ACC112 (cell line): ENCODE data around the gene AUTS2.
"Not testable (repeated sequence)": the region's sequence is repeated elsewhere in the genome, so short reads cannot be mapped to it uniquely, and the experiment has no call there.

Experiments used
- H2AFZ ChIP-seq: fragments of 200-600 bp; sonication (generic); one replicate; pipeline ENCODE4 v1.6.0; 2017; ENCODE audit warnings: antibody characterized with exemption, low read length; ENCODE audit not compliant: unreplicated experiment
- H3K27ac ChIP-seq: fragments of 200-600 bp; sonication (generic); 2 replicates; pipeline ENCODE4 v1.5.1; 2014; ENCODE audit warnings: low read depth, mild to moderate bottlenecking, antibody characterized with exemption, low read length, moderate library complexity
- H3K27me3 ChIP-seq: fragments of 200-600 bp; sonication (generic); 2 replicates; pipeline ENCODE4 v1.6.1; 2014; ENCODE audit warnings: mild to moderate bottlenecking, antibody characterized with exemption, low read length, moderate library complexity, mixed read lengths; ENCODE audit not compliant: insufficient read depth
- H3K36me3 ChIP-seq: fragments of 200-600 bp; sonication (generic); 2 replicates; pipeline ENCODE4 v1.6.1; 2016; ENCODE audit warnings: mild to moderate bottlenecking, antibody characterized with exemption, low read length, moderate library complexity, mixed read lengths; ENCODE audit not compliant: insufficient read depth
- H3K4me1 ChIP-seq: fragments of 200-600 bp; sonication (generic); one replicate; pipeline ENCODE4 v1.6.1; 2016; ENCODE audit warnings: low read length, mixed read lengths; ENCODE audit not compliant: insufficient read depth, unreplicated experiment, control insufficient read depth
- H3K4me3 ChIP-seq: fragments of 200-600 bp; sonication (generic); 2 replicates; pipeline ENCODE4 v1.5.1; 2014; ENCODE audit warnings: mild to moderate bottlenecking, low read depth, low read length
- H3K79me2 ChIP-seq: fragments of 200-600 bp; sonication (generic); one replicate; pipeline ENCODE4 v1.6.0; 2016; ENCODE audit warnings: low read length; ENCODE audit not compliant: control insufficient read depth, unreplicated experiment, insufficient read depth

The AUTS2 gene

DNA sequence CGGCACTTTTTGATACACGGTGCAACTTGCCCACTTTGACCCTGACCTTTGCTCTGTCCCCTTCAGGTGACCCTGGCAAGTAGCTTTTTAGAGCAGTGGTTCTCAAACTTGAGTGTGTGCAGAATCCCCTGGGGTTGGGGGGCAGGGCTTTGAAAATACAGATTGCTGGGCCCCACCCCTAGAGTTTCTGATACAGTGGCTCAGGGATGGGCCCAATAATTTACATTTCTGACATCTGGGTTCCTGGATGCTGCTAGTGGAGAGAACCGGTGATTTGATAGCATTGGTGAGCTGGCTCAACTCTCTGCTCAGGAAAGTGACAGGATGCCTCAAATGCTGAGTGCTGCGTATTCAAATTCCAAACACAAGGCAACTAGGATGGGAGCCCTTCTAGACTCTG, 995.9 kb downstream of the AUTS2 start:
- H3K4me1 ChIP-seq, result no peaks in the 10 kb centered on the region
- no peak overlapping the region for H2AFZ ChIP-seq

DNA sequence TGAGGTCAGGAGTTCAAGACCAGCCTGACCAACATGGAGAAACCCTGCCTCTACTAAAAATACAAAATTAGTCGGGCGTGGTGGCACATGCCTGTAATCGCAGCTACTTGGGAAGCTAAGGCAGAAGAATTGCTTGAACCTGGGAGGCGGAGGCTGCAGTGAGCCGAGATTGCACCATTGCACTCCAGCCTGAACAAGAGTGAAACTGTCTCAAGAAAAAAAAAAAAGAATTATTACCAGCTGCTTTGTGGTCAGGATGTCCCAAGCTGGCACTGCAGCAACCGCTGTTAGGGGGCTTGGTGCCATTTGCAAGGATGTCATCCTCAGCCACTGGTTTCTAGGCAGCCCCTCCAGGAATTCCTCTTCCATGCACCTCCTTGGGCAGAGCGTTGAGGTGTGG, 996.6 kb downstream of the AUTS2 start:
- H3K27ac ChIP-seq, H3K79me2 ChIP-seq, H2AFZ ChIP-seq, H3K36me3 ChIP-seq, H3K4me3 ChIP-seq, H3K4me1 ChIP-seq, H3K27me3 ChIP-seq: not testable (repeated sequence)

More for the DNA sequence above, 995.9 kb downstream of the AUTS2 start:
- Histone ChIP-seq H3K27me3 (no peaks in the 10 kb centered on the region), H3K79me2 (no peaks in the 10 kb centered on the region), H3K27ac (no peak overlapping the region), H3K4me3 (no peak overlapping the region), H3K36me3 (no peaks in the 10 kb centered on the region)

DNA sequence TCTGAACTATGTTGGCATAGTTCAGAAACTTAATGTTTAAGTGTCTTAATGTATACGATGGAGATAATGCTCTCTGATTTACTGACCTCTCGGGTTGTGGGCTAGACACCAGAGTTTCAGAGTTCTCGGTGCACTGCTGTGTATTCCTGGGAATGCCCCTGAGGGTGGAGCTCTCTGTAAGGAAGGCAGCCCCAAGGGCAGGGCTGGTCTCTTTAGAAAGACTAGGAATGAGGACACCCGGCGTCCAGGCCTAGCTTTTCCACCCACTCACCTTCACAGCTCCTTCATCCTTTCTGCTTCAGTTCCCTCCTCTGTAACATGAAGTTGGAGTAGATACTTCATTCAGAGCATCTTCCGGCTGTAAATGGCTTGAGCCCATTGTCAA, 997.1 kb downstream of the AUTS2 start:
- H3K27me3 ChIP-seq, result no peaks in the 10 kb centered on the region
- H3K27ac ChIP-seq, result no peak overlapping the region
- no peaks in the 10 kb centered on the region for H3K36me3 ChIP-seq
- H3K79me2 ChIP-seq, result no peaks in the 10 kb centered on the region
- no peaks in the 10 kb centered on the region for H3K4me1 ChIP-seq
- no peak overlapping the region for H3K4me3 ChIP-seq
- no peak overlapping the region for H2AFZ ChIP-seq

- no peak overlapping the region for H2AFZ ChIP-seq
- no peaks in the 10 kb centered on the region for H3K27me3 ChIP-seq
- H3K36me3 ChIP-seq, result no peaks in the 10 kb centered on the region
- H3K27ac ChIP-seq, result no peak overlapping the region
- no peaks in the 10 kb centered on the region for H3K4me1 ChIP-seq
- no peak overlapping the region for H3K4me3 ChIP-seq
- no peaks in the 10 kb centered on the region for H3K79me2 ChIP-seq
These were observed 997.7 kb downstream of the AUTS2 start for GRCh38 chr7:70595755-70596597.

DNA sequence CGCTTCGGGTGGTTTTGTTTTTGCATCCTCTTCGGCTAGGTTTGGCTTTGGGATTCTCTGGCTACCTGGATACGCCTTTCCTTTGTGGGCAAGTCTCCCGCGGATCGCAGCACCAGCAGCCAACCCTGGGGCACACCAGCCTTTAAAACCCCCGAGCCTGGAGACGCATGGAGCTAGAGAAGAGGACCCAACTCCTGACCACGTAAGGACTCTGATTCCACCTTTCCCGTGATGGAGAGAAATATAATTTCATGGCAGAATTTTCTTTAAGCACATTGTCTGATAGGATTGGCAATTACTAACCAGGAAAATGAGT, 998.3 kb downstream of the AUTS2 start:
- no peak overlapping the region for H2AFZ ChIP-seq
- no peak overlapping the region for H3K4me3 ChIP-seq
- H3K36me3 ChIP-seq, result no peaks in the 10 kb centered on the region
- H3K27me3 ChIP-seq, result no peaks in the 10 kb centered on the region
- H3K79me2 ChIP-seq, result no peaks in the 10 kb centered on the region
- no peaks in the 10 kb centered on the region for H3K4me1 ChIP-seq
- H3K27ac ChIP-seq, result no peak overlapping the region

GRCh38 chr7:70597066-70597465, 998.8 kb downstream of the AUTS2 start:
- Histone ChIP-seq H2AFZ (no peak overlapping the region), H3K4me3 (no peak overlapping the region), H3K79me2 (no peaks in the 10 kb centered on the region), H3K27ac (no peak overlapping the region), H3K36me3 (no peaks in the 10 kb centered on the region), H3K27me3 (no peaks in the 10 kb centered on the region), H3K4me1 (no peaks in the 10 kb centered on the region)

DNA sequence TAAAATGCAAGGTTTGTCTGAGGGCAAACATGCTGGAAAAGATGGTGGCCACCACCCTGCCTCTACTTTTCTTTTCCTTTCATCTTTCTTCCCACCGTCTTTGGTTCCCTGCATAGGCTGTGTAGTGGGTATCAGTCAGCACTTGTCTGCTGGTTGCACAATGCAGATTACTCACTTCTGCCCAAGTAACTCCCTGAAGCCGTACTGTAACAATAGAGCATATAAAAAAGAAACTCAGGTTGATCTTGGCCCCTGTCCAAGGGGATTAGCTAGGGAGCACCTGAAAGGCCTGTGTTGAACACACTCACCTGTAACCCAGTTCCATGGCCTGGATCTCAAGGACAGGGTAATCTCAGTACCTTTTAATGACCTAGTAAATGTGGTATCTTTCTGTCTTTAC, 1000.7 kb downstream of the AUTS2 start:
- no peaks in the 10 kb centered on the region for H3K79me2 ChIP-seq
- no peak overlapping the region for H3K27ac ChIP-seq
- H3K27me3 ChIP-seq, result no peaks in the 10 kb centered on the region
- no peaks in the 10 kb centered on the region for H3K4me1 ChIP-seq
- no peaks in the 10 kb centered on the region for H3K36me3 ChIP-seq
- no peak overlapping the region for H3K4me3 ChIP-seq
- no peak overlapping the region for H2AFZ ChIP-seq

GRCh38 chr7:70599446-70600190, 1001.3 kb downstream of the AUTS2 start:
- Histone ChIP-seq H3K27me3 (no peaks in the 10 kb centered on the region), H3K36me3 (no peaks in the 10 kb centered on the region), H3K4me1 (no peaks in the 10 kb centered on the region), H2AFZ (no peak overlapping the region), H3K79me2 (no peaks in the 10 kb centered on the region), H3K4me3 (no peak overlapping the region), H3K27ac (no peak overlapping the region)

GRCh38 chr7:70600993-70601392, 1002.7 kb downstream of the AUTS2 start:
- H3K27ac ChIP-seq, result no peak overlapping the region
- H3K36me3 ChIP-seq, result no peaks in the 10 kb centered on the region
- no peaks in the 10 kb centered on the region for H3K4me1 ChIP-seq
- H3K27me3 ChIP-seq, result no peaks in the 10 kb centered on the region
- no peak overlapping the region for H2AFZ ChIP-seq
- H3K4me3 ChIP-seq, result no peak overlapping the region
- no peaks in the 10 kb centered on the region for H3K79me2 ChIP-seq

DNA sequence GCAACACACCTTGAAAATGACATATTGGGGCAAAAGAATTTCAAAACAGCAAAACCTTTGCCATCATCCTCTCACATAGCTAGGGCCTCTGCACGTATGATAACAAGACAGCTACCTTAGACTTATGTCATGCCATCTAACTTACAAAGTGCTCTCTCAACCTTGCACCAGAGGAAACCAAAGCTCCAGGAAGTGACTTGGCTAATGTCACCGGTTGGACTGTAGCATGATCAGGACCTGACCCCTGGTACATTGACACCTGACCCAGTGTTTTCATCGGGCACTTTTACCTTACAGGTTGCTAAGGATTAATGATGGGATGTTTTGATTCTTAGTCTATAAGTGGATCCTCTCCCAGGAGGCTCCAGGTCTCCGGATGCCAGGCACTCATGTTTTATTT, 1003.8 kb downstream of the AUTS2 start:
- Histone ChIP-seq H3K79me2 (no peaks in the 10 kb centered on the region), H3K36me3 (no peaks in the 10 kb centered on the region), H2AFZ (no peak overlapping the region), H3K27ac (no peak overlapping the region), H3K27me3 (no peaks in the 10 kb centered on the region), H3K4me1 (no peaks in the 10 kb centered on the region), H3K4me3 (no peak overlapping the region)

DNA sequence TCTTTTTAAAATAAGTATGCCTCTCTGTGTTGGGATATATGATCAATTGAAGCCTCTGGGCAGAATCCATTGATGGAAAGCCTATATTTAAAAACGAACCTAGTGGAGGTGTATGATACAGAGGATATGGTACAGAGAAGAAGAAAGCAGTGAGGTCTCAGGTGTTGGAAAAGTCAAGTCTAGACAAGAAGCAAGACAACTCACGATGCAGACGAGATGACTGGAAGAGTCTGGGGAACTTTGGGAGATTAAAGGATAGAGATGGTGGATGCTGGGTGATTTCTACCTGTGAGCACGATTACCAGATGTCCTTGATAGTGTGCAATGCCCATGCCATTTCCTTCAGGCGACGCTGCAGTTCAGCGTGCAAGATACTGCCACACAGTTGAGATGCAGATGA, 1009.0 kb downstream of the AUTS2 start:
- H2AFZ ChIP-seq, result no peak overlapping the region
- no peak overlapping the region for H3K4me3 ChIP-seq
- no peak overlapping the region for H3K27ac ChIP-seq
- H3K27me3 ChIP-seq, result no peaks in the 10 kb centered on the region
- no peaks in the 10 kb centered on the region for H3K36me3 ChIP-seq
- H3K79me2 ChIP-seq, result no peaks in the 10 kb centered on the region
- H3K4me1 ChIP-seq, result no peaks in the 10 kb centered on the region
